Activated naive CD4-positive, alpha-beta T cell treated with anti-CD3 and anti-CD28 coated beads for 36 hours (primary cell): ENCODE data around the gene LCP2. TPM values are rescaled to one million over a fixed set of nuclear protein-coding genes. Genes with fewer than 3 reads are reported as not detected.
A peak's percentile ranks its signal among the peaks of the same experiment; 100 is the strongest.

Source experiments
- CTCF ChIA-PET: fragments of 350-600 bp; sonication (Branson Sonifier 250); formaldehyde crosslinking; loops from one replicate; lab custom pipeline; 2021; ENCODE audit warnings: antibody characterized with exemption; lab: Charles Lee
- DNase-seq: peaks from one replicate; pipeline ENCODE4 v3.0.0-alpha.2; 2020
- H3K27ac Mint-ChIP-seq: one replicate; pipeline ENCODE4 v1.8.0; 2021; ENCODE audit warnings: mild to moderate bottlenecking, mixed read lengths
- H3K27me3 Mint-ChIP-seq: one replicate; pipeline ENCODE4 v1.8.0; 2021; ENCODE audit warnings: low read depth, mixed read lengths
- H3K36me3 Mint-ChIP-seq: one replicate; pipeline ENCODE4 v1.8.0; 2021; ENCODE audit warnings: low read depth, mixed read lengths
- H3K4me1 Mint-ChIP-seq: one replicate; pipeline ENCODE4 v1.8.0; 2021; ENCODE audit warnings: low read depth, mixed read lengths
- H3K4me3 Mint-ChIP-seq: one replicate; pipeline ENCODE4 v1.8.0; 2021; ENCODE audit warnings: mild to moderate bottlenecking, moderate library complexity, mixed read lengths
- H3K9me3 Mint-ChIP-seq: one replicate; pipeline ENCODE4 v1.8.0; 2021; ENCODE audit warnings: mixed read lengths
- intact Hi-C: fragments of 100-400 bp; cut with micrococcal nuclease; formaldehyde crosslinking; loops from one replicate; pipeline ENCODE4 v1.15.1; 2023
- total RNA-seq, 2 experiments: library from RNA; stranded (reverse); gene quantifications; one replicate each; pipeline ENCODE4 v1.2.3, GENCODE V29; 2021

LCP2 gene
- total RNA-seq, 2 experiments from 2014 or later = 115 to 122 TPM

GRCh38 chr5:170268884-170269283 is 28.7 kb downstream of the LCP2 start:
- H3K9me3 Mint-ChIP-seq = no peaks in the 10 kb centered on the region
- H3K27me3 Mint-ChIP-seq = no peaks in the 10 kb centered on the region
- DNase-seq = no peak
- CTCF ChIA-PET = interaction anchor here (0.8 to 7.3 kb wide), 14 partner anchors 9 to 120 kb away, joined by 3 to 209 read pairs (median 14); partner anchors contain the start of genes KCNMB1 and LCP2
- H3K27ac Mint-ChIP-seq = peak overlapping the region; percentile 86
- no peak overlapping the region for H3K4me3 Mint-ChIP-seq
- peaks cover 84% of the 10 kb centered on the region for H3K4me1 Mint-ChIP-seq
- peaks cover 71% of the 10 kb centered on the region for H3K36me3 Mint-ChIP-seq
- intact Hi-C loops = loop anchor here (1.0 to 10.0 kb wide), 6 partner anchors 43 to 1116 kb away; partner anchors contain the start of gene NPM1

- DNase-seq = no peak
- CTCF ChIA-PET = interaction anchor here (0.8 to 7.3 kb wide), 18 partner anchors 9 to 153 kb away, joined by 3 to 209 read pairs (median 8); partner anchors contain the start of genes KCNMB1 and LCP2
- no peak overlapping the region for H3K4me3 Mint-ChIP-seq
Observed at GRCh38 chr5:170268153-170268689, 29.4 kb downstream of the LCP2 start.

GRCh38 chr5:170267431-170268152 is 30.0 kb downstream of the LCP2 start:
- intact Hi-C loops = loop anchor here (1.0 to 10.0 kb wide), 8 partner anchors 41 to 1117 kb away; partner anchors contain the start of gene NPM1
- Mint-ChIP-seq H3K27ac (peak overlapping the region; percentile 86), H3K36me3 (peaks cover 71% of the 10 kb centered on the region), H3K4me1 (peaks cover 88% of the 10 kb centered on the region), H3K4me3 (peak overlapping the region; percentile 57), H3K27me3 (no peaks in the 10 kb centered on the region), H3K9me3 (no peaks in the 10 kb centered on the region)
- CTCF ChIA-PET = interaction anchor here (0.7 to 7.3 kb wide), 19 partner anchors 10 to 154 kb away, joined by 3 to 209 read pairs (median 8); partner anchors contain the start of gene LCP2
- peak; percentile 90 for DNase-seq

More at GRCh38 chr5:170268153-170268689, 29.4 kb downstream of the LCP2 start:
- H3K9me3 Mint-ChIP-seq = no peaks in the 10 kb centered on the region
- intact Hi-C loops = loop anchor here (1.0 to 10.0 kb wide), 6 partner anchors 42 to 1117 kb away; partner anchors contain the start of gene NPM1
- H3K4me1 Mint-ChIP-seq = peaks cover 86% of the 10 kb centered on the region
- H3K27ac Mint-ChIP-seq = peak overlapping the region; percentile 86
- H3K27me3 Mint-ChIP-seq = no peaks in the 10 kb centered on the region
- peaks cover 71% of the 10 kb centered on the region for H3K36me3 Mint-ChIP-seq

- peaks cover 91% of the 10 kb centered on the region for H3K4me1 Mint-ChIP-seq
- CTCF ChIA-PET = interaction anchor here (0.7 to 7.3 kb wide), 22 partner anchors 7 to 154 kb away, joined by 3 to 209 read pairs (median 6); partner anchors contain the start of gene LCP2
- no peaks in the 10 kb centered on the region for H3K9me3 Mint-ChIP-seq
- intact Hi-C loops = loop anchor here (1.0 to 10.0 kb wide), 11 partner anchors 8 to 1118 kb away; partner anchors contain the start of genes LCP2 and NPM1
- H3K4me3 Mint-ChIP-seq = peak overlapping the region; percentile 57
- H3K27me3 Mint-ChIP-seq = no peaks in the 10 kb centered on the region
- DNase-seq = peak; percentile 85
- H3K36me3 Mint-ChIP-seq = peaks cover 74% of the 10 kb centered on the region
- H3K27ac Mint-ChIP-seq = peak overlapping the region; percentile 86
Observed at GRCh38 chr5:170266570-170267381, 30.8 kb downstream of the LCP2 start.

- Mint-ChIP-seq H3K4me1 (peaks cover 90% of the 10 kb centered on the region), H3K27ac (peak overlapping the region; percentile 86), H3K9me3 (no peaks in the 10 kb centered on the region), H3K4me3 (peak overlapping the region; percentile 2), H3K27me3 (no peaks in the 10 kb centered on the region), H3K36me3 (peaks cover 77% of the 10 kb centered on the region)
- intact Hi-C loops = loop anchor here (5.0 to 10.0 kb wide), 4 partner anchors 163 to 1119 kb away; partner anchors contain the start of gene NPM1
- peak; percentile 53 for DNase-seq
- CTCF ChIA-PET = interaction anchor here (0.7 to 7.3 kb wide), 13 partner anchors 8 to 307 kb away, joined by 3 to 209 read pairs (median 12); partner anchors contain the start of gene LCP2
Observed at GRCh38 chr5:170265522-170265921, 32.1 kb downstream of the LCP2 start.

- Mint-ChIP-seq H3K27me3 (no peaks in the 10 kb centered on the region), H3K9me3 (no peaks in the 10 kb centered on the region), H3K36me3 (peaks cover 80% of the 10 kb centered on the region), H3K4me1 (peaks cover 86% of the 10 kb centered on the region), H3K27ac (peak overlapping the region; percentile 90), H3K4me3 (no peak overlapping the region)
- CTCF ChIA-PET = interaction anchor here (1.0 to 7.3 kb wide), 3 partner anchors 10 to 74 kb away, joined by 4 to 209 read pairs (median 60); no protein-coding TSS in a partner anchor
- DNase-seq = no peak
- intact Hi-C loops = loop anchor here (10.0 kb wide), 2 partner anchors 459 to 1121 kb away; partner anchors contain the start of gene NPM1
Observed at GRCh38 chr5:170263906-170264305, 33.7 kb downstream of the LCP2 start.

- Mint-ChIP-seq H3K27me3 (no peaks in the 10 kb centered on the region), H3K9me3 (no peaks in the 10 kb centered on the region), H3K4me3 (peak overlapping the region; percentile 27), H3K27ac (peak overlapping the region; percentile 90), H3K4me1 (peaks cover 73% of the 10 kb centered on the region), H3K36me3 (peaks cover 84% of the 10 kb centered on the region)
- CTCF ChIA-PET = interaction anchor here (0.7 to 2.9 kb wide), 10 partner anchors 12 to 76 kb away, joined by 3 to 14 read pairs (median 5); no protein-coding TSS in a partner anchor
- intact Hi-C loops = loop anchor here (1.0 to 10.0 kb wide), 3 partner anchors 8 to 1122 kb away; partner anchors contain the start of gene NPM1
- peak; percentile 67 for DNase-seq
Observed at GRCh38 chr5:170262061-170263045, 35.2 kb downstream of the LCP2 start.

- no peak overlapping the region for H3K4me3 Mint-ChIP-seq
- intact Hi-C loops = loop anchor here (1.0 to 10.0 kb wide), 3 partner anchors 7 to 1123 kb away; partner anchors contain the start of gene NPM1
- no peaks in the 10 kb centered on the region for H3K9me3 Mint-ChIP-seq
- peaks cover 84% of the 10 kb centered on the region for H3K36me3 Mint-ChIP-seq
- CTCF ChIA-PET = interaction anchor here (0.5 to 2.9 kb wide), 8 partner anchors 9 to 77 kb away, joined by 3 to 14 read pairs (median 6); no protein-coding TSS in a partner anchor
- peak overlapping the region; percentile 90 for H3K27ac Mint-ChIP-seq
- no peak for DNase-seq
- peaks cover 66% of the 10 kb centered on the region for H3K4me1 Mint-ChIP-seq
- no peaks in the 10 kb centered on the region for H3K27me3 Mint-ChIP-seq
Observed at GRCh38 chr5:170261528-170262043, 36.0 kb downstream of the LCP2 start.

- Mint-ChIP-seq H3K9me3 (no peaks in the 10 kb centered on the region), H3K4me1 (peaks cover 59% of the 10 kb centered on the region), H3K4me3 (no peak overlapping the region), H3K36me3 (peaks cover 85% of the 10 kb centered on the region), H3K27me3 (no peaks in the 10 kb centered on the region), H3K27ac (peak overlapping the region; percentile 27)
- DNase-seq = no peak
- intact Hi-C loops = no loop called here
- CTCF ChIA-PET = interaction anchor here (1.1 to 2.6 kb wide), 3 partner anchors 9 to 82 kb away, joined by 3 to 12 read pairs (median 8); no protein-coding TSS in a partner anchor
Observed at GRCh38 chr5:170257370-170257769, 40.2 kb downstream of the LCP2 start.

- CTCF ChIA-PET = interaction anchor here (0.6 to 0.8 kb wide), 3 partner anchors 11 to 105 kb away, joined by 3 to 4 read pairs (median 4); no protein-coding TSS in a partner anchor
- peaks cover 59% of the 10 kb centered on the region for H3K4me1 Mint-ChIP-seq
- H3K27me3 Mint-ChIP-seq = no peaks in the 10 kb centered on the region
- DNase-seq = no peak
- H3K36me3 Mint-ChIP-seq = peaks cover 85% of the 10 kb centered on the region
- no peaks in the 10 kb centered on the region for H3K9me3 Mint-ChIP-seq
- H3K4me3 Mint-ChIP-seq = no peak overlapping the region
- peak overlapping the region; percentile 21 for H3K27ac Mint-ChIP-seq
- intact Hi-C loops = no loop called here
Observed at GRCh38 chr5:170256571-170256970, 41.0 kb downstream of the LCP2 start.
